Stimulated activated CD8-positive, alpha-beta memory T cell treated with anti-CD3 and anti-CD28 coated beads, Interleukin-12 subunit alpha, Interleukin-12 subunit beta, amount 100 ng/mL, for 4 hours (primary cell): Measurements from ENCODE around the gene ADGRF1.
"Not testable (repeated sequence)": the region's sequence is repeated elsewhere in the genome, so short reads cannot be mapped to it uniquely, and the experiment has no call there.

Experiments
- DNase-seq: peaks from one replicate; pipeline ENCODE4 v3.0.0-alpha.2; 2020; ENCODE audit warnings: low read depth

Gene ADGRF1

DNA sequence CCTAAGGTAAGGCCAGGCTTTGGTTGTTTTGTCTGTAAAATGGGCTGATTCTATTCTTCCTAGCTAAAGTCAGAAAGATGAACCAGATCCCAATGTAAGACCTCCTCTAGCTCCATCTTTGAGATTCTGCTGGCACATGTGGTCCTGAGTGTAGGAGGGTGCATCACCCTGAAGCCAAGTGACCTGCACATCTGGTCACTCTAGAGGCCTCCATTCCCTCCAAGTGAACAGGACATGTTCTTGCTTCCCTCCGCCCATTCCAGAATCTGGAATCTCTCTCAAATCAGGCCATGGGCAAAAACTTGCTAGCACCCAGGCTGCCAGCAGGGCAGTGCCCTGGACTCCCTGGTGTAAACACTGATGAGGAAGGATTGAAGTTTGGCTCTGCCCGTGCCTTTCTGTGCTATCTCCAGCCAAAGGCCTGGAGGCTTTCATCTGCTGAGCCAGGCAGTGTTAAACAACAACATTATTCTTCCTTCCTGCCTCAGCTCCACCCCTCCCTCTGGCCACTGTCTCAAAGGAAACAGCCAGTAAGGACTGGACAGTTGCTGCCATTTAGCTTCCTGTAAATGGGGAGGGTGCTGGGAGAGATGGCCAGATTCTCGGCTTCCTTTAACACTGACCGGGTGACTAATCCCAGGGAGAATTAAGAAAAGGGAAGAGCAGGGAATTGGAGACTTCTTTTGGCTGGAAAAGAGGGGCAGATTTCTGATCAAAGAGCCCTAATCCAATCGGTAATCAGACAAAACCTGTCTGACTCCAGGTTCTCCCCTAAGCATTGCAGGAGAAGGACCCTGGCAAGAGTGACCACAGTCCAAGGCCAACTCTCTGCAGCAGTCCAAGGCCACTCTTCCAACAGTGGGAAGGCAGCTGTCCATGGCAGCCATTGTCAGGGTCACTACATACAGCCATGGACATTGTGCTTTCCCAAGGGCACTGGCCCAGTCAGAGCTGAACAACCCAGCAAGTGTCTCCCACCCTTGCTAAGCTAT lies 19.5 kb upstream of the ADGRF1 start:
- DNase-seq, result no peak

DNA sequence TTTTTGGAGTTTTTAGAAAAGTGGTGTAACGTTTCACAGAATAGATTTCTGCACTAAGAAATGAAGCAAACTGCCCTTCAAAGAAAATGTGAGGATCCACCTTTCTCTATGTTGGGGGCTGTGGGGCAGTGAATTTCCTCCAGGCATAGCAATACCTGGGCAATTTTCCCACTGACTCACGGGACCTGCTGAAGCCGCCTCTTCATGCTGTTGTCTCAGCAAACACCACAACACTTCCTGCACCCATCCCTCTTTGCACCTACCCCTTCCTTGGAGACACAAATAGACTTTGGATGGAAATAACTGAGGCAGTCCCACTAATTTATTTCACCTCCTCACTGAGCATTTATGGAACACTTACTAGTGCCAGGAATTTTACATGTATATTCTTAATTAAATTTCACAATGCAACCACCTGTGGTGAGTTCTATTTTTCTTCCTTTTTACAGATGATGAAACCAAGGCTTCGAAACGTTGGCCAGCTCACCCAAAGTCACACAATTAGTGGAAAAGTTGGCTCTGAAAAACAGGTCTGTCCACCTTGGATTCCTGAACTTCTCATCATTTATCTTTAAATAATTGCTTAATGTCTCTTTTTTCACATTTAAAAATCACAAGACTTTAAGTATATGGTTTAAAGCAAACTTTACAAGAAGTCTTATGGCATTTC lies 17.2 kb upstream of the ADGRF1 start:
- no peak for DNase-seq

DNA sequence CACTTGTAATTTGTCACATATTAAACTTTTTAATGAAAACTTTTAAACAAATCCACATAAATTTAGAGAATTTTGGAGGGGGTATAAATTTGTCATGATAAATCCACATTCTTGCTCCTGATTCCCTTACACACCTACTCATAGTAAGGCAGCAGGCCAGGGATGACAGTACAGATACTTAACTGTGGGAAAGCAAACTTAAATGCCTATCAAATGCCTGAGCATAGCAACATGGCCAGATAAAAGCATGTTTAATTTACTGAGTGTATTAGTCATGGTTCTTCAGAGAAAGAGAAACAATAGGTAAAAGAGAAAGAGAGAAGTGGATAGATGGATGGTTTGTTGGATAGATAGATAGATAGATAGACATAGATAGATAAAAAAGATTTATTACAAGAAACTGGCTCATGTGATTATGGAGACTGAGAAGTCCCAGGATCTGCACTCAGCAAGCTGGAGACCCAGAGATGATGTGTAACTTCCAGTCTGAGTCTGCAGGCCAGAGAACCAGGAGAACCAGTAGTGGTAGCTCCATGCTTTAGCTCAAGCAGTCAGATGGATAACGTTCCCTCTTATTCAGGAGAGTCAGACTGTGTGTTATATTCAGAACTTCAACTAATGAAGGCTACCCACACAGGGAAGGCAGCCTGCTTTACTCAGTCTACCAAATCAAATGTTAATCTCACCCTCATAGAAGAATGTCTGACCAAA lies 15.9 kb upstream of the ADGRF1 start:
- DNase-seq, result no peak

DNA sequence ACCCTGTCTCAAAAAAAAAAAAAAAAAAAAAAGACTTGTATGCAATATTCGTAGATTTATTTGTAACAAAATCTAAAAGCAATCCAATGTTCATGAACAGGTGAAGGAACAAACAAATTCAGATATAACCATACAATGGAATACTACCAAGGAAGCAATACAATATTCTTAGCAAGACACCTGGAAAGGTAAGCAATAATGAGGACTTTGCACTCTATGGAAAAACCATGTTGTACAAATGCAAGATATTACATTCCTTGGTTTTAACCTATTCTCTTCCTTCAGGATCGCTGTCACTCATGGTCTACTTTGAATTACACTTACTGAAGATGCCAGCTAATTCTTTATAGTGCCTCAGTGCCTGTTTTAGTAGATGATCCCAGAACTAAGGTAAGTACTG lies 14.7 kb upstream of the ADGRF1 start:
- DNase-seq, result no peak

DNA sequence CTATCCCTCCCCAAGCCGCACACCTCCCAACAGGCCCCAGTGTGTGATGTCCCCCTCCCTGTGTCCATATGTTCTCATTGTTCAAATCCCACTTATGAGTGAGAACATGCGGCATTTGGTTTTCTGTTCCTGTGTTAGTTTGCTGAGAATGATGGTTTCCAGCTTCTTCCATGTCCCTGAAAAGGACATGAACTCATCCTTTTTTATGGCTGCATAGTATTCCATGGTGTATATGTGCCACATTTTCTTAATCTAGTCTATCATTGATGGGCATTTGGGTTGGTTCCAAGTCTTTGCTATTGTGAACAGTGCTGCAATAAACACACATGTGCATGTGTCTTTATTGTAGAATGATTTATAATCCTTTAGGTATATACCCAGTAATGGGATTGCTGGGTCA lies 12.2 kb upstream of the ADGRF1 start:
- not testable (repeated sequence) for DNase-seq

DNA sequence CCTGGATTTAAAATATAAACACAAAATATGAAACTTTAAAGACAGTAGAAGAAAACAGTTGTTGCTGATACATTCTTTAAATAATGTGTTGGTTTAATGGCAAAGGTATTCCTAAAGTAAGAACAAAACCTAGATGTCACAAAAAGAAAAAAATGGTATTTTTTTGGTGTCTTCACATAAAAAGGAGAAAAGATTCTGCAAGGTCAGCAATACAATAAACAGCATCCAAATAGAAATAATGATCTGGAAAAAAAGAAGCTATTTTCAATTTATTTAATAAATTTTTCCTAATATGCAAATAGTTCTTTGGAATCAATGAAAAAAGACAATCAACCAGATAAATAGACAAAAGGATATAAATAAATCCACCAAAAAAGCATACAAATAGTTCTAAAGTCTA lies 6.5 kb upstream of the ADGRF1 start:
- no peak for DNase-seq

DNA sequence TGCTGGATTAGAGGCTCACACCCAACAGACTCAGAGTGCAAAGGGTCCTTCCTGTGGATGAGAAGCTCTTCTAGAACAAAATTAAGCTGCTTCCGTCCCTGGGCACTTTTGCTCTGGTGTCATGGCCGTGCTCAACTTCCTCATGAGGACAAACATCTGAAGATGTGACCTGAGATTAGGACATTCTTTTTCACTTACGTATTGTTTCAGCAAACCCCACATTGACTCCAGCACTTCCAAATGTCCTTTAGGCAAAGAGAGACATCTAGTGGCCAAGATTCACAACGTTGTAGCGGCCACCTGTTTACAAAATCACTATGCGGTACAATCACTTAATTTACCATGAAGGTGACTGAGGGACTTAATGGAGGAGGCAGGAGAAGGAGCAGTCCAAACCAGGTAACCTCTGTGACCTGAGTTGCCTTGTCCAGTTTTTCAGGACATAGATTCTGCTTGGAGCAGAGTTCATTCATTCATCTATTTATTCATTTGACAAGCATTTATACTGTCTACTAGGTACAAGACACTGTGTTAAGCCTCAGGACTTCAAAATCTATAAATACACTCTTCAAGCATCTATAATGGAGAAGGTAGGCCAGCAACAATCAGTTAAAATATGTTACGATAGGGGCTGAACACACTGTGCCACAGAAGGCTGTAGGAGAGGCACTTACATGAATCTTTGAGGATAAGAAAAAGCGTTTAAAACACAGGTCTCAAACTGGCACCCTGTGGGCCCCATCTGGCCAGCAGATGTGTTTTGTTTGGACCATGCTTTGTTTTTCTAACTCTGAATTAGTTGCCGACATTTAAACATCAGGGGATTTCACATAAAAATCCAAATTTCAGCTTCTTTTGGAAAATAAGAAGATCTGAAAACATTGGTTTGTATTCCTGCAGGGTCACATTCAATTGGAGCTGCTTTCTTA lies 5.6 kb upstream of the ADGRF1 start:
- DNase-seq, result no peak

DNA sequence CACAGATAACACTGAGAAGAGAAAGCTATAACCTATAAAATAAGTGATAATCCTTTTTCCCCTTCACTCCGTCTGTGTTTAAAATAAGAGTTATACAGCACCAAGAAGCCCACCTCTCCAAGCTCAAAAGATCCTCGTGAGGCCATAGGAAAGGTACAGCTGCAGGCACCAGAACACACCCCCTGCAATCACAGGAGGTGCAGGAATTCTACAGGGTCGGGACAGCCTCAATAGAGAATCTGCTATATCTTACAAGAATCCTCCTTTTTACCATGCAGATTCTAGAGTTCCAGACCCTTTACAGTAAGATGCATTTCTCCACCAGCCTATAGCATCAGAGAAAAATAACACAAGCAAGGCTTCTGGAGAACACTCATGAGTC lies 5.0 kb upstream of the ADGRF1 start:
- DNase-seq, result no peak

DNA sequence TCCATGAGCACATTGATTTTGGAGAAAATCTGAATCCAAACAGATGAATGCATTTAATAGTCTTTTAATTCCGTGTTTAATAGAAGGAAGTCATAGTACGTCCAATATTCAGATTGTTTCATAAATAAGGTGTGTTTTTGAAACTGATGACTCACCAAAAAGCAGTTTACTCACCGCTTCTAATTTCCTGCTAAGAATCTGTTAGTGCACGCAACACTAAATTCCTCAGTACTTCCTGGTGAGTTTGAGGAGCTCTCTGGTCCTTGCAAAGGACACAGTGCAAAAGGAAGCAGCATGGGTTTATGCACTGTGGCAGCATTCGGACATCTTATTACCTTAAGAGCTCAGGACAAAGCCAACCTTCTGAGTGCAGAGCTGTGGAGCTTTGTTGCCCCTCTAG lies 2.3 kb upstream of the ADGRF1 start:
- no peak for DNase-seq

DNA sequence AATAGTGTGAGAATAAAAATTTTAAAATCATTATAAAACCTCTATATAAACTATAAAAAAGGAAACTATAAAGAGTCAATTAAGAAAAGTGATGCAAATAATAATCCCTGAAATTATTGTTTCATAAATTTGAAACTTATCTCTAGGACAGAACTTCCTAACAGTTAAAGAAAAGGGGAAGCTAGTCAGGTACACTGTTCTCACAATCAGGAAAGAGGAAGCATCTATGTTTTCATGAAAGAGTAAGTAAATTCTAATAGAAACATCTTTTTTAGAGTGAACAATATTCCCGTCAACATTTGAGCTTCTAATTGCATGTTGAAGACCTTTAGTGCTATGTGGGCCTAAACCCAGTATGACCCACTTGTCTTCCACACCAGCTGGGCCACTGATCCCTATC lies 1.2 kb upstream of the ADGRF1 start:
- no peak for DNase-seq

DNA sequence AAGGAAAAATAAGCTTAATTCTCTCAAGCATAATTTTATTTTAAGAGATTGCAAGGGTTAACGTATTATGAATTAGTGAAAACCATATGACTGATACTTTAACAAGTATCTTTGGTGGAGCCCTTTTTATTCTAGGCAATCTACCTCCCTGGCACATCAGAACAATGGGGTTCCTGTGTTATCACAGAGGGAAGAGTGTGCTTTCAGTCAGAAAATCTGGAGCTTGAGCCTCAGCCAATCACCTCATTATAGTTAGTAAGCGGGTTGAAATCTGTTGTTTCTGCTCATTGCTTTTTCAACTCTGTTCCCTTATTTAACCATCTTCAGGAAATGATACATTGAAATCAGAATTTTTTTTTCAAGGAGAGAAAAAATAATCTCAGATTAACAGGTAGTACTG lies 391 bp downstream of the ADGRF1 start:
- DNase-seq, result no peak

DNA sequence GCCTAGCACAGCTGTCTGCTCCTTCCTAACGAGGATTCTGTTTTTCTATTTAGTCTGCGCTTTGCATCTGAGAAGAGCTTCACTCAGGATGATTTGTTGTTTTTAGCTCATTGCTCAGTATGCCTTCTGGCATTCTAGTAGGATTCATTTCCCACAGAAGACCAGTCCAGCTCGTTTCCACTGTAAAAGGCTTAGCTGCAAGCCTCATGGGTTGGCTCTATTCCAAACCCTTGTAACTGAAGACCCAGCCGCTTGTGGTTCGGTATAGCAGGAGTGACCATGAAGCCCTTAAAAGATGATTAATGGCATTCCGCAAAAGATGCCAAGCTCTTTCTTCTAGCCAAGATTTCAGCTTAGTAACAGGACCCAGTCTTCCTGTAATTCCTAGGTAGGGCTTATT lies 7.2 kb downstream of the ADGRF1 start:
- no peak for DNase-seq

DNA sequence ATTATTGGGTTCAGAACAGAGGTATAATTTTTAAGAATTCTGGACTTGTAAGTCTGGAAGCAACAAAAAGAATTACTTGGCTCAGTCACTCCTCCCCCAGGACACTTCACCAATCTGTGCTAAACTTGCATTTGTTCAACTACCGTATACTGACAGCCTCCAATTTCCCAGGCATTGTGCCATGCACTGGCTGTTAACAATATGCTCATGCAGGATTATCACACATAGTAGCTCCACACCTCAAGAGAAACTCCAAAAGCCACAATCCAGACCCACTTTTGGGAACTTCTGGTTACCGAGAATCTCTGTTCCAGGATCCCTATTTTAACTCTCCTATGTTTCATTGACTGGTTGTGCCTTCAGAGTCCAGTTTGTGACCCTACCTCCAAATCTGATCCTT lies 7.7 kb downstream of the ADGRF1 start:
- DNase-seq, result no peak

DNA sequence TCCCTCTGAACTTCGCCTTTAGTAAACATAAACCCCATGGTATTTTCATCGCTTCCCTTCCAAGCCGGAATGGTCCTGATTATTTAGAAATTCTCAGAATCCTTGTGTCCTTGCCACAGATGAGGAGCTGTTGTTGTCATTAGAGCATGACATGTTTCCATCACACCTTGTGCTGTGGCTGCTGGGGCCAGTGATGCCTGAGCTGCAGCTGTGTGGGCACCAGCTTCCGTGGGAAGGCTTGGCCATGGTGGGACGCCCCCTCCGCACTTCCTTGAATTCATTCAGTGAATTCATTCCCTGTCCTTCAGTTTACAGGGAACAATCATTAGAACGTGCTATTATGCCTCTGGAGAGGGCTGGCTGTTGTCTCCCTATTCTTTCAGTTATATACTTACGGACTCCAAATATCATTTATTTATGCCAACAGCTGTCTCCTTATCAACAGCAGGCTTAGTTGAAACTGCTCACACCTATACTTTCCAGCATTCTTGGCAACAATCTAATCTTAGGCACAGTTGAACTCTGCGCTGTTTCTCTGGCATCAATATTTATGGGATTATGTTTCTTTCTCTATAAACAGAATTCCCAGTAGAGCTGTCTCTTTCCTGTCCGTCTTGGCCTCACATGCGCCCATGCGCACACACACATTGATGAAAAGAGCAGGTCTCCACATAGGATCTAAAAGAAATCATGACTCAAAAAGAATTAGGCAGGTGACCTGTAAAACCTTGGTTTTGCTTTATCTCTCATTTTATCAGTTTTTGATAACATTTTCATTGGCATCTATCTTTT lies 9.0 kb downstream of the ADGRF1 start:
- no peak for DNase-seq

DNA sequence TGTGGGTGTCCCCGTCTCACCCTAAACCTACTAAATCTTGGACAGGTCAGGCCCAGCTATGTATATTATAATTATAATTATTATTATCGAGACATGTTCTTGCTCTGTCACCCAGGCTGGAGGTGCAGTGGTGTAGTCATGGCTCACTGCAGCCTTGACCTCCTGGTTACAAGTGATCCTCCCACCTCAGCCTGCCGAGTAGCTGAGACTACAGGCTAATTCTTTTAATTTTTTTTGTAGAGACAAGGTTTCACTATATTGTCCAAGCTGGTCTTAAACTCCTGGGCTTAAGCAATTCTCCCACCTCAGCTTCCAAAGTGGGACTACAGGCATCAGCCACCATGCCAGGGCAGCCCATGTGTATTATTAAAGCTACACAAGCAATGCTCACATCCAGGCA lies 10.5 kb downstream of the ADGRF1 start:
- no peak for DNase-seq

DNA sequence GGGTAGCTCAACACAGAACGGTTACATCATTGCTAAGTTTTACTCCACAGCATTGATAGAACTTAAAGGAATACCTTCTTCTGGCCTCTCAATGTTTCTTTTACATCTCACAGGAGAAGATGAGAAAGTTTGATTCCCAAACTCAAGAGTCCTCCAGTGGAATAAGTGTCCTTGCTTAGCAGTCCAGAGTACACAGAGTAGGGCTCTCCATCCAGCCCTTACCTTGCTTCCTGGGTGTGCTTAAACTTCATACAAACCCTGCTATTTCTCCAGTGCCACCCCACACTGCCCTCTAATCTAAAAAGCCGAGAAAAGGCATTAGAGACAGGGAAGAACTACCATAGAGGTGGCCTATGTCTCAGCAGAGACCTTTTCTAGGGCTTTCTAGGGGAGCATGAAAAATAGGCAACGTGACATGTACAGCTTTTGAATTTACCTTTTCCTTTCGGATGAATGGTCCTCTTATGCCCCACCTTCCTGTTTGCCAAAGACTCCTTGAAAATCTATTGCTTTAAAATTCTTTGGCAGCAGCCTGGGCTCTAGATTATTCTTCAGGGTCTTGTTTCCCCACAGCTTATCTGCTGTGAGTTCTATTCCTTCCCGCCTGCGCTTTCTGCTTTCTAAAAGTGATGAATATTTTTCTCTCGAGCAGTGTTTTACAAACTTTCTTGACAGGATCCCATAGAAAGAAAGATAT lies 12.1 kb downstream of the ADGRF1 start:
- no peak for DNase-seq

DNA sequence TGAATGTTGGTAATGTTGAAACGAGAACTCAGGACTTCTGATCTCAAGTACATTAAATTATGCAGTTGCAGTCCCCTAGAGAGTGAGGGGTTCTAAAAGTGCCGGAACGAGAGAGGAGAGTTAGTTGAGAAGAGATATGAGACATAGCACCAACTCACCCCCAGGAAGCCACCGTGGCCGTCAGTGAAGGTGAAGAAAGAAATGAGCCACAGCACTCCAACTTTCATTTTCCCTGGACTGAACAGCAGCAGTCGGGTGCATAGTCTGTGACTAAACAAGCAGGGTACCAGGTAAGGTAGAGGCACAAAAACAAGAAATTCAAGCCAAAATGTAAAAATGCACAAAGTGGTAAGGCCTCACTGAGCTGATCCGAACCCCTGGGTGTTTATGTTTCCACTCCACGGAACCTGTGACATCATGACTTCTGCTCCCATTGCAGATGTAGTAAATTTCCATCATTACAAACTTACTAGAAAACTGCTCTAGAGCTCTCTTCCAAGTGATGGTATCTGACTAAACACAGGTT lies 13.2 kb downstream of the ADGRF1 start:
- no peak for DNase-seq

DNA sequence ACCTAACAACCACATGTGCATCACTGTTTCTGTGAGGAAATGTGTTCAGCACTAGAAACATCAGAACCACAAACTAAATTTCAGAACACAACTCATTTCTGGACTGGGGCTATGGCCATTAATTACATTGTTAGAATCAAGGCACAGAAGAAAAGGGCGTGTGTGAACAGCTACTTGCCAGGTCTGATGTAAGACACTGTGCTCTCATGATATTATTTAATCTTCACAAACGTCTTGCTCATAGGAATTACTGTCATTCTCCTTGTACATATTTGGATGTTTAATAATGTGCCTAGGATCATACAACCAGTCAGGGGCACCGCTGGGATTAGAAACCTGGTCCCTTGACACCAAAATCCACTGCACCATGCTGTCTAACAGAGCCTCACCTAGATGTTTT lies 14.8 kb downstream of the ADGRF1 start:
- no peak for DNase-seq

DNA sequence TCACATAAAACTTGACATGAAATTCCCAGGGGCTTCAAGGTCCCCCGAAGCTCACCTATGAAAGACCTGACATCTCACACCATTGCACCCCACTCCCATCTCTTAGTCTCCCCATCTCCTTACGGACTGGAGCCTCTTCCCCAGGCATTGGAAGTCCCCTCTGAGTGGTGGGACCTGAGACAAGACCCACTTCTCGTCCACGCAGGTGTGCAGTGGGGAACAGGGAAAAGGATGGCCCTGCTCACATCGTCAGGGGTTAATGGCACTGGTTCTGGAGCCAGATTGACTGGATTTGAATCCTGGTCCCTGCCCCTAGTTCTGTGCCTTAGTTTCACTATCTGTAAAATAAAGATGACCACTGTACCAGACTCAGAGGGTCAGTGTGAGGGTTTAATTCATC lies 15.5 kb downstream of the ADGRF1 start:
- no peak for DNase-seq

DNA sequence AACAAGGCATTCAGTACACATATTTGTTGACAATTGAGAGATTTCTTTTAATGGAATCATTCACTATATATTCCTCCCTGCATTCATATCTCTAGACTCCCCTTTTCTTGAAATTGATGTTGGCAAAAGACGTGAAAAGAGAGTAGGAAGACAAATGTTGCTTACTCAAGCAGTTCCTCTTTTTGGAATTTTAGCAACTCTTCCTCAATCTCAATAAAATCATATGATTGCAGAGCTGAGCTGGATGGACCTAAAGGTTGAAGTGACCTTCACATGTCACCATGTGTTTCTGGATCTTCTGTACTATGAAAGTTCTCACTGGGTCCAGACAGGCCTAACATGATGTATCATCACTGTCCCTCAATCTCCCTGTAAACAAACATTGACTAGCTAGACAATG lies 18.6 kb downstream of the ADGRF1 start:
- no peak for DNase-seq
